HAP-1 (cell line): ENCODE results near the gene RFXANK.
"Not testable (repeated sequence)": the region's sequence is repeated elsewhere in the genome, so short reads cannot be mapped to it uniquely, and the experiment has no call there.

ENCODE experiments used
- DNase-seq, 2 experiments: peaks; one replicate each; pipeline ENCODE4 v3.0.0-alpha.2; 2016 to 2020; ENCODE audit warnings: low spot score in 2 of 2
- H3K27me3 ChIP-seq: fragments of 250-450 bp; sonication (Bioruptor Pico); 2 replicates; pipeline ENCODE4 v1.5.1; 2020; ENCODE audit warnings: low read depth, mild to moderate bottlenecking, moderate library complexity
- H3K36me3 ChIP-seq: fragments of 250-450 bp; sonication (Bioruptor Pico); replicated peaks from 2 replicates; pipeline ENCODE4 v1.5.1; 2020; ENCODE audit warnings: mild to moderate bottlenecking
- H3K4me1 ChIP-seq: fragments of 250-450 bp; sonication (Bioruptor Pico); 2 replicates; pipeline ENCODE4 v1.5.1; 2020; ENCODE audit warnings: mild to moderate bottlenecking
- H3K4me3 ChIP-seq: fragments of 250-450 bp; sonication (Bioruptor Pico); 2 replicates; pipeline ENCODE4 v1.5.1; 2020; ENCODE audit warnings: mild to moderate bottlenecking, moderate library complexity
- H3K9me3 ChIP-seq: fragments of 250-450 bp; sonication (Bioruptor Pico); 2 replicates; pipeline ENCODE4 v1.5.1; 2020; ENCODE audit warnings: mild to moderate bottlenecking, moderate library complexity
- in situ Hi-C: fragments of 300-500 bp; cut with MboI; formaldehyde crosslinking; loops from 3 replicates; pipeline ENCODE4 v1.14.3; 2020; ENCODE audit warnings: low sequenced_read_pairs, inconsistent platforms, mixed read lengths

The RFXANK gene

GRCh38 chr19:19221000-19221399 lies 28.9 kb downstream of the RFXANK start:
- in situ Hi-C loops, H3K36me3 ChIP-seq, DNase-seq, H3K4me3 ChIP-seq, H3K9me3 ChIP-seq, H3K27me3 ChIP-seq, H3K4me1 ChIP-seq: not testable (repeated sequence)

GRCh38 chr19:19223060-19223459 lies 31.0 kb downstream of the RFXANK start:
- H3K27me3 ChIP-seq: no peaks in the 10 kb centered on the region; the same call in 1 of the 2 replicates
- no peaks in the 10 kb centered on the region; the same call in 1 of the 2 replicates for H3K4me1 ChIP-seq
- no peak for DNase-seq
- no peaks in the 10 kb centered on the region for H3K36me3 ChIP-seq
- in situ Hi-C loops: no loop called here
- H3K4me3 ChIP-seq: no peak overlapping the region
- no peaks in the 10 kb centered on the region for H3K9me3 ChIP-seq

GRCh38 chr19:19223636-19224035 lies 31.6 kb downstream of the RFXANK start:
- H3K9me3 ChIP-seq: no peaks in the 10 kb centered on the region
- no peaks in the 10 kb centered on the region; the same call in 1 of the 2 replicates for H3K4me1 ChIP-seq
- no peak overlapping the region for H3K4me3 ChIP-seq
- peaks cover 2% of the 10 kb centered on the region; the same call in 1 of the 2 replicates for H3K27me3 ChIP-seq
- in situ Hi-C loops: no loop called here
- no peak for DNase-seq
- no peaks in the 10 kb centered on the region for H3K36me3 ChIP-seq

GRCh38 chr19:19224150-19224851 lies 32.2 kb downstream of the RFXANK start:
- no peak for DNase-seq
- Histone ChIP-seq H3K4me1 (no peaks in the 10 kb centered on the region; the same call in 1 of the 2 replicates), H3K27me3 (peaks cover 5% of the 10 kb centered on the region; the same call in 1 of the 2 replicates), H3K9me3 (no peaks in the 10 kb centered on the region), H3K4me3 (peak overlapping the region; percentile 7; the same call in 1 of the 2 replicates), H3K36me3 (no peaks in the 10 kb centered on the region)
- in situ Hi-C loops: no loop called here

- Histone ChIP-seq H3K36me3 (no peaks in the 10 kb centered on the region), H3K9me3 (no peaks in the 10 kb centered on the region), H3K4me1 (no peaks in the 10 kb centered on the region; the same call in 1 of the 2 replicates), H3K4me3 (peak overlapping the region; percentile 7; the same call in 1 of the 2 replicates), H3K27me3 (peaks cover 12% of the 10 kb centered on the region)
- in situ Hi-C loops: no loop called here
- DNase-seq: peak; percentile 80 to 89
Measured at GRCh38 chr19:19224852-19225494, 32.9 kb downstream of the RFXANK start.

GRCh38 chr19:19226204-19226603 lies 34.1 kb downstream of the RFXANK start:
- in situ Hi-C loops: no loop called here
- Histone ChIP-seq H3K4me1 (no peaks in the 10 kb centered on the region; the same call in 1 of the 2 replicates), H3K4me3 (no peak overlapping the region), H3K27me3 (peaks cover 15% of the 10 kb centered on the region), H3K9me3 (no peaks in the 10 kb centered on the region), H3K36me3 (no peaks in the 10 kb centered on the region)
- no peak for DNase-seq

- Histone ChIP-seq H3K4me1 (no peaks in the 10 kb centered on the region; the same call in 1 of the 2 replicates), H3K27me3 (peaks cover 15% of the 10 kb centered on the region), H3K4me3 (no peak overlapping the region), H3K9me3 (no peaks in the 10 kb centered on the region), H3K36me3 (no peaks in the 10 kb centered on the region)
- DNase-seq: no peak
- in situ Hi-C loops: no loop called here
Measured at GRCh38 chr19:19226663-19227062, 34.6 kb downstream of the RFXANK start.

GRCh38 chr19:19227217-19227616 lies 35.2 kb downstream of the RFXANK start:
- Histone ChIP-seq H3K36me3 (no peaks in the 10 kb centered on the region), H3K4me1 (no peaks in the 10 kb centered on the region; the same call in 1 of the 2 replicates), H3K4me3 (no peak overlapping the region), H3K9me3 (no peaks in the 10 kb centered on the region), H3K27me3 (peaks cover 15% of the 10 kb centered on the region)
- in situ Hi-C loops: no loop called here
- DNase-seq: no peak

- H3K4me1 ChIP-seq: no peaks in the 10 kb centered on the region; the same call in 1 of the 2 replicates
- in situ Hi-C loops: no loop called here
- no peak overlapping the region for H3K4me3 ChIP-seq
- H3K27me3 ChIP-seq: peaks cover 15% of the 10 kb centered on the region
- peaks cover 2% of the 10 kb centered on the region; the same call in 1 of the 2 replicates for H3K9me3 ChIP-seq
- H3K36me3 ChIP-seq: no peaks in the 10 kb centered on the region
- DNase-seq: no peak
Measured at GRCh38 chr19:19229701-19230100, 37.6 kb downstream of the RFXANK start.

GRCh38 chr19:19230999-19231398 lies 38.9 kb downstream of the RFXANK start:
- Histone ChIP-seq H3K27me3 (peaks cover 15% of the 10 kb centered on the region; the same call in 1 of the 2 replicates), H3K4me3 (no peak overlapping the region), H3K36me3 (no peaks in the 10 kb centered on the region), H3K4me1 (no peaks in the 10 kb centered on the region), H3K9me3 (peaks cover 5% of the 10 kb centered on the region; the same call in 1 of the 2 replicates)
- DNase-seq: no peak
- in situ Hi-C loops: no loop called here

GRCh38 chr19:19232261-19232721 lies 40.2 kb downstream of the RFXANK start:
- H3K36me3 ChIP-seq: no peaks in the 10 kb centered on the region
- peaks cover 5% of the 10 kb centered on the region for H3K9me3 ChIP-seq
- in situ Hi-C loops: no loop called here
- H3K4me3 ChIP-seq: no peak overlapping the region
- H3K4me1 ChIP-seq: no peaks in the 10 kb centered on the region
- H3K27me3 ChIP-seq: peaks cover 15% of the 10 kb centered on the region; the same call in 1 of the 2 replicates
- DNase-seq: no peak

- Histone ChIP-seq H3K27me3 (peaks cover 9% of the 10 kb centered on the region; the same call in 1 of the 2 replicates), H3K4me3 (no peak overlapping the region), H3K9me3 (peaks cover 5% of the 10 kb centered on the region), H3K4me1 (no peaks in the 10 kb centered on the region), H3K36me3 (no peaks in the 10 kb centered on the region)
- DNase-seq: no peak
- in situ Hi-C loops: no loop called here
Measured at GRCh38 chr19:19234220-19234816, 42.3 kb downstream of the RFXANK start.

- Histone ChIP-seq H3K27me3 (no peaks in the 10 kb centered on the region), H3K36me3 (no peaks in the 10 kb centered on the region), H3K4me3 (no peak overlapping the region), H3K9me3 (peaks cover 5% of the 10 kb centered on the region), H3K4me1 (no peaks in the 10 kb centered on the region)
- DNase-seq: no peak
- in situ Hi-C loops: no loop called here
Measured at GRCh38 chr19:19236173-19236572, 44.1 kb downstream of the RFXANK start.
